Central memory CD8-positive, alpha-beta T cell (primary cell): ENCODE measurements around the gene ACVR1C.
"Not testable (repeated sequence)": the region's sequence is repeated elsewhere in the genome, so short reads cannot be mapped to it uniquely, and the experiment has no call there.

Source experiments
- ATAC-seq: fragments of 150-1000 bp; cut with Tn5 transposase; replicated peaks from 2 replicates; pipeline ENCODE4 v1.10.0; 2022; ENCODE audit warnings: mild to moderate bottlenecking, moderate FRiP score, moderate number of reproducible peaks; ENCODE audit not compliant: poor library complexity, severe bottlenecking; ENCODE audit errors: extremely low read depth
- DNase-seq, 2 donors: peaks; one replicate each; pipeline ENCODE4 v3.0.0; 2021; ENCODE audit warnings: low spot score in 2 of 2
- H3K27ac Mint-ChIP-seq: one replicate; pipeline ENCODE4 v1.8.0; 2022; ENCODE audit warnings: low read depth, mild to moderate bottlenecking, moderate library complexity, mixed read lengths
- H3K27me3 Mint-ChIP-seq: one replicate; pipeline ENCODE4 v1.8.0; 2022; ENCODE audit warnings: mixed read lengths
- H3K36me3 Mint-ChIP-seq: one replicate; pipeline ENCODE4 v1.8.0; 2022; ENCODE audit warnings: mild to moderate bottlenecking, moderate library complexity, mixed read lengths; ENCODE audit not compliant: insufficient read depth
- H3K4me1 Mint-ChIP-seq: one replicate; pipeline ENCODE4 v1.8.0; 2022; ENCODE audit warnings: mixed read lengths
- H3K4me3 Mint-ChIP-seq: one replicate; pipeline ENCODE4 v1.8.0; 2022; ENCODE audit warnings: mild to moderate bottlenecking, moderate library complexity, mixed read lengths
- H3K9me3 Mint-ChIP-seq: one replicate; pipeline ENCODE4 v1.8.0; 2022; ENCODE audit warnings: mixed read lengths

ACVR1C gene

GRCh38 chr2:157611726-157612125 is 16.9 kb downstream of the ACVR1C start:
- ATAC-seq, result no peak
- no peak overlapping the region for H3K4me3 Mint-ChIP-seq
- H3K27me3 Mint-ChIP-seq, result peaks cover 69% of the 10 kb centered on the region
- no peaks in the 10 kb centered on the region for H3K36me3 Mint-ChIP-seq
- no peak for DNase-seq
- no peak overlapping the region for H3K27ac Mint-ChIP-seq
- H3K4me1 Mint-ChIP-seq, result no peaks in the 10 kb centered on the region
- H3K9me3 Mint-ChIP-seq, result peaks cover 5% of the 10 kb centered on the region

GRCh38 chr2:157611110-157611509 is 17.6 kb downstream of the ACVR1C start:
- no peaks in the 10 kb centered on the region for H3K36me3 Mint-ChIP-seq
- no peak for DNase-seq
- peaks cover 5% of the 10 kb centered on the region for H3K9me3 Mint-ChIP-seq
- peaks cover 64% of the 10 kb centered on the region for H3K27me3 Mint-ChIP-seq
- no peaks in the 10 kb centered on the region for H3K4me1 Mint-ChIP-seq
- no peak for ATAC-seq
- H3K27ac Mint-ChIP-seq, result no peak overlapping the region
- H3K4me3 Mint-ChIP-seq, result no peak overlapping the region

- H3K4me1 Mint-ChIP-seq, result no peaks in the 10 kb centered on the region
- no peak for ATAC-seq
Observed at GRCh38 chr2:157606534-157606933, 22.1 kb downstream of the ACVR1C start.

GRCh38 chr2:157603198-157603597 is 25.5 kb downstream of the ACVR1C start:
- DNase-seq, result no peak
- peaks cover 24% of the 10 kb centered on the region for H3K27me3 Mint-ChIP-seq
- H3K36me3 Mint-ChIP-seq, result no peaks in the 10 kb centered on the region
- no peak overlapping the region for H3K27ac Mint-ChIP-seq
- no peaks in the 10 kb centered on the region for H3K9me3 Mint-ChIP-seq
- H3K4me1 Mint-ChIP-seq, result no peaks in the 10 kb centered on the region
- ATAC-seq, result no peak
- H3K4me3 Mint-ChIP-seq, result no peak overlapping the region

More at GRCh38 chr2:157606534-157606933, 22.1 kb downstream of the ACVR1C start:
- Mint-ChIP-seq H3K27me3 (peaks cover 54% of the 10 kb centered on the region), H3K9me3 (peaks cover 5% of the 10 kb centered on the region), H3K4me3 (no peak overlapping the region), H3K27ac (no peak overlapping the region), H3K36me3 (no peaks in the 10 kb centered on the region)
- DNase-seq, result no peak

- no peaks in the 10 kb centered on the region for H3K9me3 Mint-ChIP-seq
- no peak for ATAC-seq
- H3K27me3 Mint-ChIP-seq, result peaks cover 20% of the 10 kb centered on the region
- H3K4me3 Mint-ChIP-seq, result no peak overlapping the region
- DNase-seq, result no peak
- H3K4me1 Mint-ChIP-seq, result no peaks in the 10 kb centered on the region
- peaks cover 4% of the 10 kb centered on the region for H3K36me3 Mint-ChIP-seq
- no peak overlapping the region for H3K27ac Mint-ChIP-seq
Observed at GRCh38 chr2:157601807-157602206, 26.9 kb downstream of the ACVR1C start.

GRCh38 chr2:157596992-157597681 is 31.5 kb downstream of the ACVR1C start:
- Mint-ChIP-seq H3K4me3 (no peak overlapping the region), H3K27me3 (peaks cover 31% of the 10 kb centered on the region), H3K36me3 (peaks cover 4% of the 10 kb centered on the region), H3K9me3 (no peaks in the 10 kb centered on the region), H3K4me1 (peaks cover 6% of the 10 kb centered on the region), H3K27ac (no peak overlapping the region)
- ATAC-seq, result peak; percentile 46
- DNase-seq, result no peak

- Mint-ChIP-seq H3K4me1 (peaks cover 6% of the 10 kb centered on the region), H3K36me3 (peaks cover 4% of the 10 kb centered on the region), H3K27me3 (peaks cover 52% of the 10 kb centered on the region), H3K4me3 (no peak overlapping the region), H3K27ac (no peak overlapping the region), H3K9me3 (no peaks in the 10 kb centered on the region)
- DNase-seq, result no peak
- ATAC-seq, result no peak
Observed at GRCh38 chr2:157593411-157593810, 35.3 kb downstream of the ACVR1C start.

- Mint-ChIP-seq H3K27ac (no peak overlapping the region), H3K36me3 (peaks cover 4% of the 10 kb centered on the region), H3K9me3 (no peaks in the 10 kb centered on the region), H3K4me3 (no peak overlapping the region), H3K4me1 (peaks cover 6% of the 10 kb centered on the region), H3K27me3 (peaks cover 56% of the 10 kb centered on the region)
- DNase-seq (no peak), ATAC-seq (no peak)
Observed at GRCh38 chr2:157592948-157593347, 35.7 kb downstream of the ACVR1C start.

- peaks cover 6% of the 10 kb centered on the region for H3K4me1 Mint-ChIP-seq
- H3K36me3 Mint-ChIP-seq, result no peaks in the 10 kb centered on the region
- H3K27me3 Mint-ChIP-seq, result peaks cover 57% of the 10 kb centered on the region
Observed at GRCh38 chr2:157592374-157592773, 36.3 kb downstream of the ACVR1C start.

GRCh38 chr2:157587576-157587975 is 41.1 kb downstream of the ACVR1C start:
- no peak for DNase-seq
- H3K4me1 Mint-ChIP-seq, result peaks cover under 1% of the 10 kb centered on the region
- no peaks in the 10 kb centered on the region for H3K36me3 Mint-ChIP-seq
- H3K27ac Mint-ChIP-seq, result no peak overlapping the region
- H3K9me3 Mint-ChIP-seq, result no peaks in the 10 kb centered on the region
- H3K27me3 Mint-ChIP-seq, result peaks cover 46% of the 10 kb centered on the region
- ATAC-seq, result no peak
- no peak overlapping the region for H3K4me3 Mint-ChIP-seq

More at GRCh38 chr2:157592374-157592773, 36.3 kb downstream of the ACVR1C start:
- H3K27ac Mint-ChIP-seq, result no peak overlapping the region
- ATAC-seq (no peak), DNase-seq (no peak)
- H3K4me3 Mint-ChIP-seq, result no peak overlapping the region
- H3K9me3 Mint-ChIP-seq, result no peaks in the 10 kb centered on the region

GRCh38 chr2:157574165-157574564 is 54.5 kb downstream of the ACVR1C start:
- Mint-ChIP-seq H3K27me3 (peaks cover 6% of the 10 kb centered on the region), H3K4me1 (no peaks in the 10 kb centered on the region), H3K27ac (no peak overlapping the region), H3K4me3 (no peak overlapping the region), H3K36me3 (no peaks in the 10 kb centered on the region), H3K9me3 (no peaks in the 10 kb centered on the region)
- DNase-seq, result no peak
- no peak for ATAC-seq

GRCh38 chr2:157572725-157573124 is 55.9 kb downstream of the ACVR1C start:
- no peaks in the 10 kb centered on the region for H3K27me3 Mint-ChIP-seq
- H3K4me1 Mint-ChIP-seq, result no peaks in the 10 kb centered on the region
- DNase-seq (no peak), ATAC-seq (peak; percentile 32)
- no peaks in the 10 kb centered on the region for H3K36me3 Mint-ChIP-seq
- no peak overlapping the region for H3K27ac Mint-ChIP-seq
- no peak overlapping the region for H3K4me3 Mint-ChIP-seq
- no peaks in the 10 kb centered on the region for H3K9me3 Mint-ChIP-seq

GRCh38 chr2:157566623-157567022 is 62.0 kb downstream of the ACVR1C start:
- H3K4me3 Mint-ChIP-seq, DNase-seq, ATAC-seq, H3K9me3 Mint-ChIP-seq, H3K27ac Mint-ChIP-seq, H3K27me3 Mint-ChIP-seq, H3K36me3 Mint-ChIP-seq, H3K4me1 Mint-ChIP-seq: not testable (repeated sequence)
